Measurements from ENCODE around the gene GSG1.

- TF ChIP-seq POLR2A (IDR thresholded peaks at IDR 0.05; ENCODE audit: control extremely low read depth in 1 of 2, low read depth in 2 of 2, low read length in 2 of 2) (no peak), CTCF (IDR thresholded peaks at IDR 0.05; ENCODE audit: control extremely low read depth in 1 of 3, insufficient read depth in 1 of 3, low read depth in 1 of 3, low read length in 3 of 3) (no peak), NRF1 (IDR thresholded peaks at IDR 0.05; ENCODE audit: low read depth, low read length) (no peak), EZH2 (IDR thresholded peaks at IDR 0.05; ENCODE audit: low read depth, low read length, severe bottlenecking) (no peak), HDAC6 (IDR thresholded peaks at IDR 0.05; ENCODE audit: low read depth, low read length) (no peak), ATF3 (IDR thresholded peaks at IDR 0.05; ENCODE audit: insufficient read depth, low read depth, low read length) (no peak), CBX8 (IDR thresholded peaks at IDR 0.05; ENCODE audit: borderline replicate concordance, low read depth, low read length) (no peak)
Observed at GRCh38 chr12:13073173-13073572, 30.3 kb downstream of the GSG1 start.

All from H1 (cell line).